ENCODE measurements around the gene IL12RB2. TPM values are rescaled to one million over a fixed set of nuclear protein-coding genes. Genes with fewer than 3 reads are reported as not detected.

Gene IL12RB2
- total and polyA plus RNA-seq, 2 of the 13 experiments (the other 11 are each of a cell fraction or from before 2014, with no cell fraction given): not detected

DNA sequence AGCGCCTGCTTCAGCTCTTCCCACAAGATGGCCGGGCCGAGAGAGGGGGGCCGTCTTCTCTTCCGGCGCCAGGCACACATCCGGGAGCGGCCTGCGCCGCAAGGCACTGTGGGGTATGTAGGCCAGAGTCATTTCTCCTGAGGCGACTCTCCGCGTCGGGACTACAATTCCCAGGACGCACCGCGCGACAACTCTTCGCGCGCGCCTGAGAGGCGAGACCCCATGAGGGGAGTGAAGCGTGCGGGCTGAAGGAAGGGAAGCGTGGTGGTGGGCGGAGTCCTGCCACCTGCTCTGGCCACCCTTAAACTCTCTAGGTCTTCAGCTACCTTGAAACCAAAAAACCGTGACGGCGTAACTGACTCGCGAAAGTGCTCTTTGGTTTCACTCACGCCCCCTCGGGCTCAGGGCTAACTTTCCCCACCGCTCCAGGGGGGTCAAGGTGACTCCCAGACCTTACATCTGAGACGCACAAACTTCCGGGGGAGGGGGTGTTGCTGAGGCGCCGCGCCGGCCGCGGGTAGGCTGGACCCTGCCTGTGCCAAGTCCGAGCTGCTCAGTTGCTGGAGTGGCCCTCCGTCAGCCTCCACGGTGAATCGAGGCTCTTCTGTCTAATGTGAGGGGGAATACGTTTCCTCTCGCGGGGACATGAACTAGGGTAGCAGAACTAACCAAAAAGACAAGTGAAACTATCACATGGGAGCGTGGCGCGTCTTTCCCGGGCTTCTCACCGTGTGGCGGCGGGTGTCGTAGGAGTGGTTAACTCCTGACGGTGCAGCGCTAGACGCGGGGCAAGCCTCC, 122.9 kb downstream of the IL12RB2 start, which contains the start of gene SERBP1 (continued):
- peak; percentile 90 for TF ChIP-seq DR1 (CRISPR knock-in tag; IDR thresholded peaks at IDR 0.05)
- TF ChIP-seq ZNF484 (CRISPR knock-in tag; IDR thresholded peaks at IDR 0.05; ENCODE audit: borderline replicate concordance, low read depth): no peak
- TF ChIP-seq, protein P1, sequence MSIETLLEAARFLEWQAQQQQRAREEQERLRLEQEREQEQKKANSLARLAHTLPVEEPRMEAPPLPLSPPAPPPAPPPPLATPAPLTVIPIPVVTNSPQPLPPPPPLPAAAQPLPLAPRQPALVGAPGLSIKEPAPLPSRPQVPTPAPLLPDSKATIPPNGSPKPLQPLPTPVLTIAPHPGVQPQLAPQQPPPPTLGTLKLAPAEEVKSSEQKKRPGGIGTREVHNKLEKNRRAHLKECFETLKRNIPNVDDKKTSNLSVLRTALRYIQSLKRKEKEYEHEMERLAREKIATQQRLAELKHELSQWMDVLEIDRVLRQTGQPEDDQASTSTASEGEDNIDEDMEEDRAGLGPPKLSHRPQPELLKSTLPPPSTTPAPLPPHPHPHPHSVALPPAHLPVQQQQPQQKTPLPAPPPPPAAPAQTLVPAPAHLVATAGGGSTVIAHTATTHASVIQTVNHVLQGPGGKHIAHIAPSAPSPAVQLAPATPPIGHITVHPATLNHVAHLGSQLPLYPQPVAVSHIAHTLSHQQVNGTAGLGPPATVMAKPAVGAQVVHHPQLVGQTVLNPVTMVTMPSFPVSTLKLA (IDR thresholded peaks at IDR 0.05): peak; percentile 79
- TF ChIP-seq ZNF777 (CRISPR knock-in tag; IDR thresholded peaks at IDR 0.05): no peak
- TF ChIP-seq SMYD3 (CRISPR knock-in tag; IDR thresholded peaks at IDR 0.05): no peak
- no peak for TF ChIP-seq LBX2 (CRISPR knock-in tag; IDR thresholded peaks at IDR 0.05; ENCODE audit: borderline replicate concordance)
- TF ChIP-seq, protein P2, sequence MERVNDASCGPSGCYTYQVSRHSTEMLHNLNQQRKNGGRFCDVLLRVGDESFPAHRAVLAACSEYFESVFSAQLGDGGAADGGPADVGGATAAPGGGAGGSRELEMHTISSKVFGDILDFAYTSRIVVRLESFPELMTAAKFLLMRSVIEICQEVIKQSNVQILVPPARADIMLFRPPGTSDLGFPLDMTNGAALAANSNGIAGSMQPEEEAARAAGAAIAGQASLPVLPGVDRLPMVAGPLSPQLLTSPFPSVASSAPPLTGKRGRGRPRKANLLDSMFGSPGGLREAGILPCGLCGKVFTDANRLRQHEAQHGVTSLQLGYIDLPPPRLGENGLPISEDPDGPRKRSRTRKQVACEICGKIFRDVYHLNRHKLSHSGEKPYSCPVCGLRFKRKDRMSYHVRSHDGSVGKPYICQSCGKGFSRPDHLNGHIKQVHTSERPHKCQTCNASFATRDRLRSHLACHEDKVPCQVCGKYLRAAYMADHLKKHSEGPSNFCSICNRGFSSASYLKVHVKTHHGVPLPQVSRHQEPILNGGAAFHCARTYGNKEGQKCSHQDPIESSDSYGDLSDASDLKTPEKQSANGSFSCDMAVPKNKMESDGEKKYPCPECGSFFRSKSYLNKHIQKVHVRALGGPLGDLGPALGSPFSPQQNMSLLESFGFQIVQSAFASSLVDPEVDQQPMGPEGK (CRISPR knock-in tag; IDR thresholded peaks at IDR 0.05): peak; percentile 13
- no peak for TF ChIP-seq ZNF549 (CRISPR knock-in tag; IDR thresholded peaks at IDR 0.05)
- no peak for TF ChIP-seq CCAR2 (optimal IDR thresholded peaks at IDR 0.05; ENCODE audit: low read depth, low read length)
- 0 out of 2 replicates have a peak, but pooled peaks have one; percentile 29 for TF ChIP-seq ARNTL (CRISPR knock-in tag; IDR thresholded peaks at IDR 0.05)
- 0 out of 2 replicates have a peak, but pooled peaks have one; percentile 36 for TF ChIP-seq ZNF101 (CRISPR knock-in tag; IDR thresholded peaks at IDR 0.05; ENCODE audit: borderline replicate concordance, low read depth)
- no peak; the same call in 1 of the 2 replicates for TF ChIP-seq ZFP82 (CRISPR knock-in tag; IDR thresholded peaks at IDR 0.05; ENCODE audit: borderline replicate concordance)
- TF ChIP-seq ZBTB1 (CRISPR knock-in tag; IDR thresholded peaks at IDR 0.05; ENCODE audit: borderline replicate concordance): no peak
- peak; percentile 78; the same call in 1 of the 2 replicates for TF ChIP-seq FOXK1 (CRISPR knock-in tag; IDR thresholded peaks at IDR 0.05; ENCODE audit: borderline replicate concordance, low read depth)
- peak; percentile 52; the same call in 1 of the 2 replicates for TF ChIP-seq ZBTB40 (IDR thresholded peaks at IDR 0.05)
- peak; percentile 63; the same call in 1 of the 2 replicates for TF ChIP-seq ZBTB40 (CRISPR knock-in tag; IDR thresholded peaks at IDR 0.05)
